Measurements from ENCODE around the gene REC114. TPM values are rescaled to one million over a fixed set of nuclear protein-coding genes. Genes with fewer than 3 reads are reported as not detected.

The REC114 gene
- total and polyA plus RNA-seq, 2 of the 8 experiments (the other 6 are each of a cell fraction or from before 2014, with no cell fraction given), result 0.12 TPM; not detected in 1

DNA sequence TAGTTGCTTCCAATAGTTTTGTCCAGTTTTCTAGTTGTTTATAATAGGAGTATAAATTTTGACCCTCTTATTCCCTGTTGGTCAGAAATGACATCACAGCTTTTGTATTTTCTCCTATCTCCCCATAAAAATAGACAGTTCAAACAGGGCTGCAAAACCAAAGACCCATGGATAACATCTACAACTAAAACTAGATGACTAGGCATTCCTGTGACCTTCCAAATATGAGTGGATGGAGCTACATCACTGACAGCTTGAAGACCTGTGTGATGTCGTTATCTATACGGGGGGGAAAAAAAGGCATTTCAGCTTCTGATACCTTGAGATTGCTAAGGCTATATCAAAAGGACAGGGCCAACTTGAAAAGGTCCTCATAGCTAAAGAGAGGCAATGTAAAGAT, 84.6 kb downstream of the REC114 start:
- H3K79me2 ChIP-seq (ENCODE audit: control insufficient read depth in 1 of 2, insufficient read depth in 2 of 2, low read length in 2 of 2), result no peaks in the 10 kb centered on the region
- H3K4me2 ChIP-seq (ENCODE audit: insufficient read depth in 1 of 2, low read depth in 2 of 2, low read length in 2 of 2), result no peak overlapping the region
- 91% methylated on average over 2 of the region's 2 CpGs; no CpG with 5 or more reads in 1 of the 2 experiments for WGBS, 2 experiments (ENCODE audit: extremely low coverage in 1 of 2, insufficient coverage in 1 of 2, insufficient read length in 1 of 2, insufficient replicate concordance in 2 of 2, low coverage in 1 of 2, low lambda C conversion rate in 2 of 2, missing lambda C conversion rate in 1 of 2)
- H2BK20ac ChIP-seq (ENCODE audit: low read length), result no peak overlapping the region
- H3K36me3 ChIP-seq (ENCODE audit: control insufficient read depth in 2 of 4, insufficient read depth in 4 of 4, low read length in 3 of 4), result no peaks in the 10 kb centered on the region
- H2BK12ac ChIP-seq (ENCODE audit: low read depth, low read length), result no peak overlapping the region
- no peak overlapping the region for H4K91ac ChIP-seq (replicated peaks; ENCODE audit: insufficient read length, low read length)
- no peak overlapping the region for H4K8ac ChIP-seq (ENCODE audit: extremely low read depth, insufficient read depth, low read length)
- FAIRE-seq (no peak), DNase-seq (ENCODE audit: low read depth in 1 of 2, low spot score in 2 of 2) (no peak)
- H4K5ac ChIP-seq (ENCODE audit: insufficient read length, low read depth, low read length), result no peak overlapping the region
- H3K4ac ChIP-seq (replicated peaks; ENCODE audit: insufficient read length, low read depth, low read length), result no peak overlapping the region
- ChIA-PET CTCF (ENCODE audit: partially characterized antibody) (interaction anchor here (0.7 to 1.3 kb wide), 5 partner anchors 10 to 202 kb away, joined by 3 to 4 read pairs (median 3); no protein-coding TSS in a partner anchor), POLR2A (ENCODE audit: partially characterized antibody) (interaction anchor here (1.5 kb wide), 1 partner anchor 157 kb away, joined by 4 read pairs; the partner anchor contains the start of gene CD276)
- H3K14ac ChIP-seq (ENCODE audit: insufficient read length), result no peak overlapping the region
- no peak overlapping the region for H3K9ac ChIP-seq (replicated peaks in 1 of 4; ENCODE audit: extremely low read depth in 1 of 4, low read depth in 3 of 4, low read length in 3 of 4)
- H3K4me3 ChIP-seq (ENCODE audit: extremely low read depth in 1 of 4, insufficient read depth in 2 of 4, low read depth in 3 of 4, low read length in 4 of 4), result no peak overlapping the region
- no peaks in the 10 kb centered on the region for H3K9me3 ChIP-seq (ENCODE audit: insufficient read depth in 2 of 2, low read depth in 1 of 2, low read length in 1 of 2)
- H2AFZ ChIP-seq (ENCODE audit: low read length), result no peak overlapping the region
- no peak overlapping the region for H3K18ac ChIP-seq (ENCODE audit: extremely low read depth, low read length)
- H4K20me1 ChIP-seq (replicated peaks in 1 of 2; ENCODE audit: control insufficient read depth in 1 of 2, insufficient read depth in 2 of 2, low read length in 2 of 2), result no peaks in the 10 kb centered on the region
- H3K56ac ChIP-seq (replicated peaks; ENCODE audit: insufficient read length, low read depth, low read length), result no peak overlapping the region
- no peaks in the 10 kb centered on the region for H3K23me2 ChIP-seq (ENCODE audit: low read depth, low read length)
- no peaks in the 10 kb centered on the region for H3K79me1 ChIP-seq (ENCODE audit: low read depth, low read length)
- no peaks in the 10 kb centered on the region for H3K27me3 ChIP-seq (replicated peaks in 1 of 4; ENCODE audit: control insufficient read depth in 3 of 4, extremely low read depth in 1 of 4, insufficient read depth in 3 of 4, low read length in 3 of 4)
- H3K4me1 ChIP-seq (replicated peaks in 1 of 4; ENCODE audit: control insufficient read depth in 3 of 4, insufficient read depth in 4 of 4, low read length in 3 of 4), result peaks cover 0 to 2% (median 0%) of the 10 kb centered on the region in 4 experiments; a peak in 1 of 7 replicates
- no peak overlapping the region for H3K23ac ChIP-seq (ENCODE audit: insufficient read length)
- no peak overlapping the region for H3K27ac ChIP-seq (ENCODE audit: low read depth, low read length)
- no peak overlapping the region for H2BK120ac ChIP-seq (replicated peaks; ENCODE audit: low read depth, low read length)
- no peak overlapping the region for H2BK15ac ChIP-seq (ENCODE audit: low read length)
- H2BK5ac ChIP-seq (ENCODE audit: low read depth, low read length), result no peak overlapping the region
- no peak overlapping the region for H2AK5ac ChIP-seq (ENCODE audit: low read depth, low read length)
- TF ChIP-seq ASH2L (IDR thresholded peaks at IDR 0.05; ENCODE audit: low read length) (no peak), JUND (IDR thresholded peaks at IDR 0.05; ENCODE audit: low read length) (no peak), RNF2 (IDR thresholded peaks at IDR 0.05; ENCODE audit: borderline replicate concordance, low read depth, low read length, missing control alignments, poor library complexity, severe bottlenecking) (no peak), RBBP5 (IDR thresholded peaks at IDR 0.05; ENCODE audit: borderline replicate concordance, low read depth, low read length) (no peak), MAFK (IDR thresholded peaks at IDR 0.05; ENCODE audit: low read depth, low read length) (no peak), SP2 (IDR thresholded peaks at IDR 0.05; ENCODE audit: low read length) (no peak), PHF8 (conservative IDR thresholded peaks at IDR 0.05; ENCODE audit: low read depth, low read length) (no peak), BACH1 (IDR thresholded peaks at IDR 0.05; ENCODE audit: low read length) (no peak), SRF (IDR thresholded peaks at IDR 0.05; ENCODE audit: low read depth, low read length) (no peak), TBP (IDR thresholded peaks at IDR 0.05; ENCODE audit: low read depth, low read length) (no peak), CTBP2 (IDR thresholded peaks at IDR 0.05; ENCODE audit: borderline replicate concordance, insufficient read depth, insufficient read length, low read length) (no peak), TCF12 (IDR thresholded peaks at IDR 0.05; ENCODE audit: low read depth, low read length) (no peak), POU5F1 (IDR thresholded peaks at IDR 0.05; ENCODE audit: low read depth, low read length) (no peak), SP1 (IDR thresholded peaks at IDR 0.05; ENCODE audit: low read depth, low read length) (no peak), RAD21 (IDR thresholded peaks at IDR 0.05 in 1 of 2, conservative IDR thresholded peaks at IDR 0.05 in 1 of 2; ENCODE audit: low read depth in 2 of 2, low read length in 2 of 2) (no peak)
